IMR-90 (cell line): ENCODE data around the gene KLK13. TPM values are rescaled to one million over a fixed set of nuclear protein-coding genes. Genes with fewer than 3 reads are reported as not detected.

Experiments used
- ATAC-seq: fragments of 200-7000 bp; cut with Tn5 transposase; 2 replicates; pipeline ENCODE4 v1.9.1; 2020; ENCODE audit warnings: low read depth, mild to moderate bottlenecking, moderate library complexity
- BruUV-seq: library from RNA; stranded (reverse); fragments of 400-500 nt; replicated peaks from 2 replicates; lab custom pipeline; 2021; lab: Mats Ljungman, UMichigan
- CTCF ChIA-PET: fragments of 300-600 bp; formaldehyde crosslinking; extraction: SDS; loops from one replicate; lab custom pipeline; 2021; ENCODE audit warnings: antibody characterized with exemption; lab: Yijun Ruan, JAX
- POLR2A ChIA-PET: fragments of 300-600 bp; sonication (Branson Sonifier 250); formaldehyde crosslinking; loops from one replicate; lab custom pipeline; 2022; ENCODE audit warnings: antibody characterized with exemption; ENCODE audit not compliant: unreplicated experiment; lab: Charles Lee
- DNase-seq: peaks from one replicate; pipeline ENCODE4 v3.0.0; 2013
- H2AFZ ChIP-seq: replicated peaks from 2 replicates; pipeline ENCODE3; 2013; ENCODE audit warnings: low read length, mild to moderate bottlenecking; ENCODE audit not compliant: poor library complexity
- H2AK5ac ChIP-seq: 2 replicates; pipeline ENCODE4 v1.6.1; 2013; ENCODE audit warnings: low read depth, low read length, inconsistent platforms
- H2AK9ac ChIP-seq: replicated peaks from 2 replicates; pipeline ENCODE3; 2013; ENCODE audit warnings: mild to moderate bottlenecking, low read depth, low read length, moderate library complexity; ENCODE audit not compliant: poor library complexity
- H2BK120ac ChIP-seq: 2 replicates; pipeline ENCODE4 v1.6.1; 2013; ENCODE audit warnings: low read depth, low read length, inconsistent platforms
- H2BK15ac ChIP-seq: 3 replicates; pipeline ENCODE4 v1.6.1; 2013; ENCODE audit warnings: low read depth, low read length, inconsistent platforms
- H2BK20ac ChIP-seq: 2 replicates; pipeline ENCODE4 v1.6.1; 2013; ENCODE audit warnings: low read depth, mild to moderate bottlenecking, inconsistent platforms, low read length, moderate library complexity
- H2BK5ac ChIP-seq: 2 replicates; pipeline ENCODE4 v1.6.1; 2013; ENCODE audit warnings: mild to moderate bottlenecking, low read depth, low read length, inconsistent platforms; ENCODE audit not compliant: poor library complexity, severe bottlenecking
- H3K14ac ChIP-seq: replicated peaks from 2 replicates; pipeline ENCODE4 v1.6.1; 2013; ENCODE audit warnings: low read depth, low read length, inconsistent platforms
- H3K18ac ChIP-seq: 2 replicates; pipeline ENCODE4 v1.6.1; 2013; ENCODE audit warnings: low read depth, low read length, control low read depth
- H3K23ac ChIP-seq: 2 replicates; pipeline ENCODE4 v1.6.1; 2013; ENCODE audit warnings: low read depth, low read length, inconsistent platforms
- H3K27ac ChIP-seq: 2 replicates; pipeline ENCODE4 v1.5.1; 2013; ENCODE audit warnings: mild to moderate bottlenecking, control low read depth, low read length; ENCODE audit not compliant: insufficient read depth
- H3K27me3 ChIP-seq: 2 replicates; pipeline ENCODE4 v1.6.1; 2013; ENCODE audit warnings: low read length; ENCODE audit not compliant: control insufficient read depth, insufficient read depth
- H3K36me3 ChIP-seq: 2 replicates; pipeline ENCODE4 v1.6.1; 2013; ENCODE audit warnings: low read length, mixed read lengths; ENCODE audit not compliant: control insufficient read depth, insufficient read depth
- H3K4ac ChIP-seq: 2 replicates; pipeline ENCODE4 v1.6.1; 2013; ENCODE audit warnings: low read depth, low read length, inconsistent platforms
- H3K4me1 ChIP-seq: 2 replicates; pipeline ENCODE4 v1.6.1; 2013; ENCODE audit warnings: low read length, mixed read lengths; ENCODE audit not compliant: control insufficient read depth, insufficient read depth
- H3K4me2 ChIP-seq: 2 replicates; pipeline ENCODE4 v1.6.1; 2013; ENCODE audit warnings: low read depth, mild to moderate bottlenecking, control low read depth, low read length, moderate library complexity
- H3K4me3 ChIP-seq: 2 replicates; pipeline ENCODE4 v1.5.1; 2013; ENCODE audit warnings: low read depth, mild to moderate bottlenecking, control low read depth, low read length, moderate library complexity; ENCODE audit not compliant: insufficient read depth
- H3K56ac ChIP-seq: 2 replicates; pipeline ENCODE4 v1.6.1; 2013; ENCODE audit warnings: low read length, inconsistent platforms; ENCODE audit not compliant: insufficient read depth; ENCODE audit errors: extremely low read depth
- H3K79me1 ChIP-seq, 2 experiments: 2 replicates each; pipeline ENCODE4 v1.6.1; 2013; ENCODE audit warnings: low read length in 2 of 2, inconsistent platforms in 1 of 2, low read depth in 1 of 2
- H3K9ac ChIP-seq: 2 replicates; pipeline ENCODE4 v1.6.1; 2013; ENCODE audit warnings: low read depth, low read length, control low read depth
- H3K9me1 ChIP-seq: 2 replicates; pipeline ENCODE4 v1.6.1; 2013; ENCODE audit warnings: low read length, inconsistent platforms; ENCODE audit not compliant: insufficient read depth
- H3K9me3 ChIP-seq: 2 replicates; pipeline ENCODE4 v1.6.1; 2013; ENCODE audit warnings: low read length; ENCODE audit not compliant: control insufficient read depth, insufficient read depth
- H4K20me1 ChIP-seq: 2 replicates; pipeline ENCODE4 v1.6.1; 2013; ENCODE audit warnings: low read length, inconsistent platforms; ENCODE audit not compliant: insufficient read depth
- H4K5ac ChIP-seq: 2 replicates; pipeline ENCODE4 v1.6.1; 2013; ENCODE audit warnings: mild to moderate bottlenecking, low read depth, low read length, control low read depth
- H4K8ac ChIP-seq, 2 experiments: 2 replicates each; pipeline ENCODE4 v1.6.1; 2013; ENCODE audit warnings: low read depth in 2 of 2, low read length in 2 of 2, control low read depth in 1 of 2, inconsistent platforms in 1 of 2
- H4K91ac ChIP-seq: 2 replicates; pipeline ENCODE4 v1.6.1; 2013; ENCODE audit warnings: low read depth, low read length, inconsistent platforms; ENCODE audit not compliant: insufficient read depth
- BHLHE40 ChIP-seq: fragments of 150-350 bp; IDR thresholded peaks from 2 replicates; pipeline ENCODE4 v1.6.1; 2016; ENCODE audit warnings: mild to moderate bottlenecking, low read depth, low read length
- CEBPB ChIP-seq: IDR thresholded peaks from 2 replicates; pipeline ENCODE4 v1.6.1; 2012; ENCODE audit warnings: low read depth, low read length, improper control_type of control experiment
- CHD1 ChIP-seq: IDR thresholded peaks from 2 replicates; pipeline ENCODE4 v1.6.1; 2012; ENCODE audit warnings: low read depth, low read length, improper control_type of control experiment
- FOS ChIP-seq: fragments of 150-350 bp; IDR thresholded peaks from 2 replicates; pipeline ENCODE4 v1.6.1; 2016; ENCODE audit warnings: low read depth, low read length
- MAFK ChIP-seq: IDR thresholded peaks from 2 replicates; pipeline ENCODE4 v1.6.1; 2012; ENCODE audit warnings: low read depth, low read length, improper control_type of control experiment
- NFE2L2 ChIP-seq: fragments of 150-350 bp; IDR thresholded peaks from 2 replicates; pipeline ENCODE4 v1.6.1; 2016; ENCODE audit warnings: low read depth, mild to moderate bottlenecking, low read length
- POLR2A ChIP-seq: IDR thresholded peaks from 2 replicates; pipeline ENCODE4 v1.6.1; 2012; ENCODE audit warnings: mild to moderate bottlenecking, low read depth, low read length
- RAD21 ChIP-seq: IDR thresholded peaks from 2 replicates; pipeline ENCODE4 v1.6.1; 2012; ENCODE audit warnings: low read length, improper control_type of control experiment
- RFX5 ChIP-seq: IDR thresholded peaks from 2 replicates; pipeline ENCODE4 v1.8.0; 2012; ENCODE audit warnings: low read depth, mild to moderate bottlenecking, low read length, moderate library complexity
- SMC3 ChIP-seq: fragments of 150-350 bp; IDR thresholded peaks from 2 replicates; pipeline ENCODE4 v1.6.1; 2016; ENCODE audit warnings: low read depth, mild to moderate bottlenecking, antibody characterized with exemption, low read length, moderate library complexity
- WGBS, 2 experiments: methylation state at CpG; one replicate each; pipeline versions ENCODE4 v1.1.5 to v1.1.7; 2013; ENCODE audit warnings: missing lambda C conversion rate in 2 of 2; ENCODE audit not compliant: insufficient read length in 1 of 2; ENCODE audit errors: extremely low coverage in 2 of 2; 5-methylcytosine and 5-hydroxymethylcytosine counted together
- dilution Hi-C: fragments of 300-500 bp; cut with HindIII; formaldehyde crosslinking; loops from one replicate; pipeline ENCODE4 v1.14.3; 2018; ENCODE audit warnings: low sequenced_read_pairs; ENCODE audit not compliant: unreplicated experiment
- in situ Hi-C: fragments of 300-500 bp; cut with MboI; formaldehyde crosslinking; loops from 3 replicates; pipeline ENCODE4 v1.14.3; 2019; ENCODE audit warnings: low sequenced_read_pairs, inconsistent platforms, mixed read lengths
- intact Hi-C: fragments of 100-400 bp; cut with micrococcal nuclease; formaldehyde crosslinking; loops from 2 replicates; pipeline ENCODE4 v1.10.0; 2022
- polyA plus RNA-seq, 3 experiments: library from polyadenylated mRNA; depleted of rRNA; stranded (reverse); fragments of >200 nt; gene quantifications; 2 replicates each; pipeline ENCODE4 v1.2.3, GENCODE V29; 2012; ENCODE audit warnings: low replicate concordance in 1 of 3
- total RNA-seq: library from RNA; depleted of rRNA; stranded (reverse); fragments of >200 nt; gene quantifications from 2 replicates; pipeline ENCODE4 v1.2.3, GENCODE V29; 2012
- TF ChIP-seq, protein P1 (sequence below): conservative IDR thresholded peaks from 2 replicates; pipeline ENCODE4 v1.5.1; 2012; ENCODE audit warnings: mild to moderate bottlenecking, low read depth, low read length, improper control_type of control experiment

Gene KLK13
- total and polyA plus RNA-seq, 2 of the 4 experiments (the other 2 are of a cell fraction): not detected

DNA sequence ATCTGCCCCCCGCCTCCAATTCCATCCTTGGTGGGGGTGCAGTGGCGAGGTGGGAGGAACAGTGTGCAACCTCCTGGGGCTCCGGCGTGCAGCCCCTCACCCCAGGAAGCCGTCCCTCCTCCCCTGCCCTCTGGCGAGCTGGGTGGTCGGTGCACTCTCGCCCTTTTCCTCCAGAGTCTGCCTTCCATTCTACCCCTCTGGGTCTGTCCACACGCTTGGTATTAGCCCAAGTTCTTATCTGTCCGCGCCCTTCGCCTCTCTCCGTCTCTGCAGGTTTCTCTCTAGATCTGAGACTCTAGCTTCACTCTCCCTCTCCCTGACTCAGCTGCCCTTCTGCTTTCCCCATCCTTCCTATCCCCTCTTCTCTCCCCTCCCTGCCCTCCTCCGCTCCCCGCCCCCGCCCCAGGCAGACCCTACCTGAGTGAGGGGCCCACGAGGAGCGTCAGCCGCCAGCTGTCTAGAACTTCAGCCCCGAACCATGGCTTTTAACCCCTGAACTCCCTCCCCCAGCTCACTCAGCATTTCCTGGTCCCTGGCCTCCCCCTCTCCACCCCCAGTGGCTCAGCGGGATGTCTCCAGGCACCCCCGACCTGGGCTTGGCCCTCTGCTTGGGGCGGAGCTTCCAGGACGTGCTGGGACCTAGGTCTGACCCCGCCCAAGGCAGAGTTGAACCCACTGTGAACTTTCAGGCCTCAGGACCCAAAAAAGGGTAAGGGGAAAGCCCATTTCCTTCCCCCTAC, 499 bp upstream of the KLK13 start:
- Histone ChIP-seq H3K9me3 (peaks cover 2% of the 10 kb centered on the region; the same call in 1 of the 2 replicates), H3K4me2 (peak overlapping the region; percentile 21; the same call in 1 of the 2 replicates), H3K4ac (no peak overlapping the region), H2BK20ac (no peak overlapping the region), H3K18ac (no peak overlapping the region), H3K23ac (no peak overlapping the region), H2BK15ac (no peak overlapping the region), H3K4me1 (no peaks in the 10 kb centered on the region), H4K8ac (no peak overlapping the region), H2BK5ac (no peak overlapping the region), H4K5ac (no peak overlapping the region), H4K20me1 (no peaks in the 10 kb centered on the region), H3K27ac (no peak overlapping the region), H3K79me1 (no peaks in the 10 kb centered on the region), H3K27me3 (no peaks in the 10 kb centered on the region), H3K36me3 (no peaks in the 10 kb centered on the region), H3K4me3 (peak overlapping the region; percentile 14; the same call in 1 of the 2 replicates), H3K9ac (no peak overlapping the region), H2AFZ (peak overlapping the region; percentile 43), H3K14ac (no peak overlapping the region), H3K56ac (no peak overlapping the region), H2BK120ac (no peak overlapping the region), H2AK5ac (no peak overlapping the region), H3K9me1 (no peaks in the 10 kb centered on the region), H2AK9ac (no peak overlapping the region), H4K91ac (no peak overlapping the region)
- 0% methylated on average over 2 of the region's 25 CpGs; no CpG with 5 or more reads in 1 of the 2 experiments for WGBS, 2 experiments
- BruUV-seq: no TSS peak
- ATAC-seq (no peak; the same call in 1 of the 2 replicates), DNase-seq (no peak)
- TF ChIP-seq CHD1 (no peak), RFX5 (no peak), MAFK (no peak), RAD21 (no peak), SMC3 (no peak), POLR2A (no peak), BHLHE40 (no peak), FOS (no peak), CEBPB (no peak), NFE2L2 (no peak)
- TF ChIP-seq, protein P1, sequence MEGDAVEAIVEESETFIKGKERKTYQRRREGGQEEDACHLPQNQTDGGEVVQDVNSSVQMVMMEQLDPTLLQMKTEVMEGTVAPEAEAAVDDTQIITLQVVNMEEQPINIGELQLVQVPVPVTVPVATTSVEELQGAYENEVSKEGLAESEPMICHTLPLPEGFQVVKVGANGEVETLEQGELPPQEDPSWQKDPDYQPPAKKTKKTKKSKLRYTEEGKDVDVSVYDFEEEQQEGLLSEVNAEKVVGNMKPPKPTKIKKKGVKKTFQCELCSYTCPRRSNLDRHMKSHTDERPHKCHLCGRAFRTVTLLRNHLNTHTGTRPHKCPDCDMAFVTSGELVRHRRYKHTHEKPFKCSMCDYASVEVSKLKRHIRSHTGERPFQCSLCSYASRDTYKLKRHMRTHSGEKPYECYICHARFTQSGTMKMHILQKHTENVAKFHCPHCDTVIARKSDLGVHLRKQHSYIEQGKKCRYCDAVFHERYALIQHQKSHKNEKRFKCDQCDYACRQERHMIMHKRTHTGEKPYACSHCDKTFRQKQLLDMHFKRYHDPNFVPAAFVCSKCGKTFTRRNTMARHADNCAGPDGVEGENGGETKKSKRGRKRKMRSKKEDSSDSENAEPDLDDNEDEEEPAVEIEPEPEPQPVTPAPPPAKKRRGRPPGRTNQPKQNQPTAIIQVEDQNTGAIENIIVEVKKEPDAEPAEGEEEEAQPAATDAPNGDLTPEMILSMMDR: no peak
- in situ Hi-C loops: no loop called here
- intact Hi-C loops: no loop called here
- ChIA-PET CTCF (no interaction called here), POLR2A (no interaction called here)
- dilution Hi-C loops: no loop called here
